H1 (cell line): ENCODE measurements around the gene FIG4. TPM values are rescaled to one million over a fixed set of nuclear protein-coding genes. Genes with fewer than 3 reads are reported as not detected.

Source experiments
- CTCF ChIA-PET: fragments of 300-600 bp; sonication (Branson Sonifier 250); formaldehyde crosslinking; loops from one replicate; lab custom pipeline; 2021; ENCODE audit not compliant: partially characterized antibody; lab: Charles Lee
- POLR2A ChIA-PET: fragments of 300-600 bp; sonication (Branson Sonifier 250); formaldehyde crosslinking; loops from one replicate; lab custom pipeline; 2021; ENCODE audit warnings: inconsistent platforms; ENCODE audit not compliant: partially characterized antibody; lab: Charles Lee
- DNase-seq, 2 experiments: peaks; one replicate each; pipeline versions ENCODE4 v3.0.0 to v3.0.0-alpha.2; 2010 to 2022; ENCODE audit warnings: low spot score in 2 of 2, low read depth in 1 of 2, mixed read lengths in 1 of 2
- FAIRE-seq: peaks from 2 replicates; lab custom pipeline; 2011; peaks lifted over from hg19 to GRCh38; lab: Jason Lieb, UNC
- H2AFZ ChIP-seq: 2 replicates; pipeline ENCODE4 v1.8.1; 2012; ENCODE audit warnings: low read length, inconsistent platforms
- H2AK5ac ChIP-seq: 2 replicates; pipeline ENCODE4 v1.6.1; 2013; ENCODE audit warnings: low read depth, low read length
- H2BK120ac ChIP-seq: replicated peaks from 2 replicates; pipeline ENCODE3; 2013; ENCODE audit warnings: low read depth, low read length, inconsistent platforms
- H2BK12ac ChIP-seq: 2 replicates; pipeline ENCODE4 v1.6.1; 2013; ENCODE audit warnings: low read depth, low read length
- H2BK15ac ChIP-seq: 2 replicates; pipeline ENCODE4 v1.6.1; 2013; ENCODE audit warnings: low read length
- H2BK20ac ChIP-seq: 2 replicates; pipeline ENCODE4 v1.6.1; 2013; ENCODE audit warnings: low read length
- H2BK5ac ChIP-seq: 2 replicates; pipeline ENCODE4 v1.6.1; 2013; ENCODE audit warnings: low read depth, low read length
- H3K14ac ChIP-seq: 2 replicates; pipeline ENCODE4 v1.6.1; 2013; ENCODE audit warnings: inconsistent platforms; ENCODE audit not compliant: insufficient read length
- H3K18ac ChIP-seq: 2 replicates; pipeline ENCODE4 v1.6.1; 2013; ENCODE audit warnings: low read length; ENCODE audit errors: extremely low read depth
- H3K23ac ChIP-seq: 2 replicates; pipeline ENCODE4 v1.6.1; 2013; ENCODE audit warnings: inconsistent platforms; ENCODE audit not compliant: insufficient read length
- H3K23me2 ChIP-seq: 2 replicates; pipeline ENCODE4 v1.6.1; 2013; ENCODE audit warnings: low read depth, low read length
- H3K27ac ChIP-seq: 2 replicates; pipeline ENCODE4 v1.6.1; 2011; ENCODE audit warnings: low read depth, low read length, inconsistent platforms
- H3K27me3 ChIP-seq, 4 experiments: replicated peaks in 1 of 4; 1 replicate in 1 of 4; 2 replicates in 3 of 4; pipeline versions ENCODE4 v1.6.1 to v1.8.1; 2011 to 2013; ENCODE audit warnings: low read length in 3 of 4, mild to moderate bottlenecking in 3 of 4, inconsistent platforms in 2 of 4, mixed read lengths in 2 of 4, moderate library complexity in 1 of 4; ENCODE audit not compliant: control insufficient read depth in 3 of 4, insufficient read depth in 3 of 4; ENCODE audit errors: extremely low read depth in 1 of 4
- H3K36me3 ChIP-seq, 4 experiments: 2 replicates each; pipeline versions ENCODE4 v1.6.1 to v1.8.1; 2011 to 2013; ENCODE audit warnings: mild to moderate bottlenecking in 4 of 4, low read length in 3 of 4, moderate library complexity in 2 of 4, control low read depth in 1 of 4, inconsistent platforms in 1 of 4; ENCODE audit not compliant: insufficient read depth in 4 of 4, control insufficient read depth in 2 of 4
- H3K4ac ChIP-seq: replicated peaks from 2 replicates; pipeline ENCODE3; 2013; ENCODE audit warnings: low read length, low read depth, mixed read lengths, inconsistent platforms; ENCODE audit not compliant: insufficient read length
- H3K4me1 ChIP-seq, 4 experiments: replicated peaks in 1 of 4; 1 replicate in 1 of 4; 2 replicates in 3 of 4; pipeline versions ENCODE4 v1.6.1 to v1.8.1; 2011 to 2013; ENCODE audit warnings: low read length in 3 of 4, inconsistent platforms in 2 of 4, mixed read lengths in 1 of 4; ENCODE audit not compliant: insufficient read depth in 4 of 4, control insufficient read depth in 3 of 4
- H3K4me2 ChIP-seq, 2 experiments: 2 replicates each; pipeline versions ENCODE4 v1.6.1 to v1.8.1; 2011 to 2013; ENCODE audit warnings: low read depth in 2 of 2, low read length in 2 of 2, control low read depth in 1 of 2, inconsistent platforms in 1 of 2, mild to moderate bottlenecking in 1 of 2; ENCODE audit not compliant: insufficient read depth in 1 of 2
- H3K4me3 ChIP-seq, 4 experiments: fragments of 200-600, 300-600 bp in 1 of 4; sonication (generic), shearing (Covaris generic), sonication (Bioruptor Twin) in 1 of 4; 2 replicates each; pipeline versions ENCODE4 v1.5.1 to v1.8.1; 2011 to 2016; ENCODE audit warnings: low read length in 4 of 4, low read depth in 3 of 4, control low read depth in 2 of 4, inconsistent platforms in 2 of 4, mild to moderate bottlenecking in 2 of 4, mixed read lengths in 1 of 4, moderate library complexity in 1 of 4; ENCODE audit not compliant: insufficient read depth in 2 of 4; ENCODE audit errors: extremely low read depth in 1 of 4
- H3K56ac ChIP-seq: replicated peaks from 2 replicates; pipeline ENCODE3; 2013; ENCODE audit warnings: low read depth, mild to moderate bottlenecking, mixed read lengths, low read length, inconsistent platforms; ENCODE audit not compliant: insufficient read length
- H3K79me1 ChIP-seq: 2 replicates; pipeline ENCODE4 v1.6.1; 2013; ENCODE audit warnings: low read depth, low read length, control low read depth
- H3K79me2 ChIP-seq, 2 experiments: 2 replicates each; pipeline versions ENCODE4 v1.6.1 to v1.8.1; 2012 to 2013; ENCODE audit warnings: low read length in 2 of 2, mild to moderate bottlenecking in 2 of 2, inconsistent platforms in 1 of 2; ENCODE audit not compliant: insufficient read depth in 2 of 2, control insufficient read depth in 1 of 2
- H3K9ac ChIP-seq, 4 experiments: replicated peaks in 1 of 4; 1 replicate in 1 of 4; 2 replicates in 3 of 4; pipeline versions ENCODE4 v1.6.1 to v1.8.1; 2011 to 2013; ENCODE audit warnings: low read depth in 3 of 4, low read length in 3 of 4, control low read depth in 2 of 4, mild to moderate bottlenecking in 2 of 4, moderate library complexity in 2 of 4, inconsistent platforms in 1 of 4; ENCODE audit errors: extremely low read depth in 1 of 4
- H3K9me3 ChIP-seq, 2 experiments: 2 replicates each; pipeline versions ENCODE4 v1.6.1 to v1.8.1; 2012 to 2013; ENCODE audit warnings: mild to moderate bottlenecking in 2 of 2, moderate library complexity in 2 of 2, control low read depth in 1 of 2, inconsistent platforms in 1 of 2, low read depth in 1 of 2, low read length in 1 of 2, mixed read lengths in 1 of 2; ENCODE audit not compliant: insufficient read depth in 2 of 2
- H4K20me1 ChIP-seq, 2 experiments: replicated peaks in 1 of 2; 2 replicates each; pipeline versions ENCODE3 to v1.8.1; 2011 to 2013; ENCODE audit warnings: inconsistent platforms in 2 of 2, low read length in 2 of 2, mild to moderate bottlenecking in 1 of 2; ENCODE audit not compliant: insufficient read depth in 2 of 2, control insufficient read depth in 1 of 2
- H4K5ac ChIP-seq: 2 replicates; pipeline ENCODE4 v1.6.1; 2013; ENCODE audit warnings: low read length, low read depth, mixed read lengths, inconsistent platforms; ENCODE audit not compliant: insufficient read length
- H4K8ac ChIP-seq: 2 replicates; pipeline ENCODE4 v1.8.0; 2013; ENCODE audit warnings: mild to moderate bottlenecking, moderate library complexity, low read length, inconsistent platforms; ENCODE audit not compliant: insufficient read depth; ENCODE audit errors: extremely low read depth
- H4K91ac ChIP-seq: replicated peaks from 2 replicates; pipeline ENCODE3; 2013; ENCODE audit warnings: low read length, mixed read lengths, inconsistent platforms; ENCODE audit not compliant: insufficient read length
- GABPA ChIP-seq: IDR thresholded peaks from 2 replicates; pipeline ENCODE4 v1.6.1; 2011; ENCODE audit warnings: mild to moderate bottlenecking, low read length, moderate library complexity, borderline replicate concordance; ENCODE audit not compliant: insufficient read depth
- NANOG ChIP-seq: IDR thresholded peaks from 2 replicates; pipeline ENCODE4 v1.6.1; 2011; ENCODE audit warnings: low read length, low read depth, mild to moderate bottlenecking, inconsistent platforms; ENCODE audit not compliant: insufficient read depth, poor library complexity, severe bottlenecking
- POLR2A ChIP-seq, 2 experiments: IDR thresholded peaks; 1 replicate in 1 of 2; 2 replicates in 1 of 2; pipeline ENCODE4 v1.6.1; 2011; ENCODE audit warnings: low read depth in 2 of 2, low read length in 2 of 2, mild to moderate bottlenecking in 2 of 2; ENCODE audit errors: control extremely low read depth in 1 of 2
- SAP30 ChIP-seq: fragments of 300-600 bp; sonication (generic); IDR thresholded peaks from 2 replicates; pipeline ENCODE4 v1.7.1; 2012; ENCODE audit warnings: low read length, moderate library complexity, mild to moderate bottlenecking, inconsistent platforms; ENCODE audit not compliant: insufficient read depth, insufficient replicate concordance
- SP2 ChIP-seq: IDR thresholded peaks from 2 replicates; pipeline ENCODE4 v1.6.1; 2012; ENCODE audit warnings: mild to moderate bottlenecking, low read length, inconsistent platforms
- TBP ChIP-seq: IDR thresholded peaks from 2 replicates; pipeline ENCODE4 v1.6.1; 2011; ENCODE audit warnings: low read depth, low read length, improper control_type of control experiment
- WGBS, 2 experiments: shearing (Covaris generic) in 1 of 2; methylation state at CpG; one replicate each; pipeline versions ENCODE4 v1.1.6 to v1.1.7; 2013 to 2015; ENCODE audit warnings: low lambda C conversion rate in 2 of 2, mixed read lengths in 2 of 2, inconsistent platforms in 1 of 2, low coverage in 1 of 2, missing lambda C conversion rate in 1 of 2; ENCODE audit not compliant: insufficient replicate concordance in 2 of 2, insufficient coverage in 1 of 2, insufficient read length in 1 of 2; ENCODE audit errors: extremely low coverage in 1 of 2, missing lambda C conversion rate in 1 of 2; 5-methylcytosine and 5-hydroxymethylcytosine counted together
- polyA plus RNA-seq, 7 experiments: library from polyadenylated mRNA; depleted of rRNA in 3 of 7; stranded (reverse) in 5 of 7; unstranded in 2 of 7; fragments of >200 nt in 5 of 7; fragments of 200-250 nt in 2 of 7; gene quantifications; 1 replicate in 5 of 7; 2 replicates in 1 of 7; 4 replicates in 1 of 7; pipeline versions ENCODE4 v1.2.1 to v1.2.3, GENCODE V29; 2011 to 2013; ENCODE audit warnings: missing spikeins in 2 of 7, mixed read lengths in 2 of 7
- total RNA-seq: library from RNA; stranded (reverse); fragmentation: NEBNext Ultra II Directional; extraction: Animal tissue kit (Norgen Biotek cat#: 25700); gene quantifications from 2 replicates; pipeline ENCODE4 v1.2.1, GENCODE V29; 2021

The FIG4 gene
- total and polyA plus RNA-seq, 2 of the 8 experiments (the other 6 are each of a cell fraction or from before 2014, with no cell fraction given): 11.8 to 21.9 TPM

DNA sequence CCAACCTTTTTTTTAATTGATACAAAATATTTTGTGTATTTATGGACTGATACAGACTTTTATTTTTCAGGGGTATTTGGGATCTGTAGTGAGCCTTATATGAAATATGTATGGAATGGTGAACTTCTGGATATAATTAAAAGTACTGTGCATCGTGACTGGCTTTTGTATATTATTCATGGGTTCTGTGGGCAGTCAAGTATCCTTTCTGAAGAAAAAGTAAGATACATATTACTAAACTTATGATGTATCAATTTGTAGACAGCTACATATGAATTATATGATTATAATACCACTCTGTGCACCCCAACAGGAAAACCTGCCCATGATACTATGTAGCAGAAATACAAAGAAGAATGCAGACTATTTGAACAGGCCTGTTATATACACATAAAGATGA, 47.2 kb downstream of the FIG4 start:
- H2AK5ac ChIP-seq: no peak overlapping the region
- no peaks in the 10 kb centered on the region; a peak in 2 of 8 replicates for H3K36me3 ChIP-seq
- no peak overlapping the region for H3K4me3 ChIP-seq
- peaks cover 4 to 16% (median 12%) of the 10 kb centered on the region in 4 experiments; a peak in 6 of 7 replicates for H3K4me1 ChIP-seq
- H3K9me3 ChIP-seq: no peaks in the 10 kb centered on the region
- H2BK5ac ChIP-seq: no peak overlapping the region
- no peak overlapping the region for H2AFZ ChIP-seq
- H3K79me2 ChIP-seq: no peaks in the 10 kb centered on the region
- H3K27me3 ChIP-seq: peaks cover 0 to 1% (median 0%) of the 10 kb centered on the region in 4 experiments; a peak in 1 of 7 replicates
- CTCF ChIA-PET: interaction anchor here (1.2 kb wide), 1 partner anchor 301 kb away, joined by 5 read pairs; no protein-coding TSS in a partner anchor
- no peak overlapping the region for H4K5ac ChIP-seq
- H2BK12ac ChIP-seq: no peak overlapping the region
- H3K14ac ChIP-seq: no peak overlapping the region
- no peak overlapping the region for H4K8ac ChIP-seq
- H3K4ac ChIP-seq: no peak overlapping the region
- H4K20me1 ChIP-seq: no peaks in the 10 kb centered on the region
- H3K23me2 ChIP-seq: no peaks in the 10 kb centered on the region
- no peak for FAIRE-seq
- no peak for TF ChIP-seq TBP
- TF ChIP-seq SP2: no peak
- no peak for TF ChIP-seq GABPA
- no peak for TF ChIP-seq SAP30
- no peak for TF ChIP-seq NANOG
- TF ChIP-seq POLR2A (IDR thresholded peaks at IDR 0.05; ENCODE audit: control extremely low read depth in 1 of 2, low read depth in 2 of 2, low read length in 2 of 2): no peak
- H3K9ac ChIP-seq: no peak overlapping the region
- H3K23ac ChIP-seq: no peak overlapping the region
- H3K27ac ChIP-seq: no peak overlapping the region
- no peak overlapping the region for H2BK20ac ChIP-seq
- no peak overlapping the region for H3K56ac ChIP-seq
- no peak overlapping the region for H3K18ac ChIP-seq
- no peak overlapping the region for H2BK15ac ChIP-seq
- no peak overlapping the region for H4K91ac ChIP-seq
- POLR2A ChIA-PET: no interaction called here
- WGBS, 2 experiments: 87% methylated on average over 1 of the region's 1 CpG; no CpG with 5 or more reads in 1 of the 2 experiments
- no peak for DNase-seq
- H3K79me1 ChIP-seq: no peaks in the 10 kb centered on the region
- no peak overlapping the region for H2BK120ac ChIP-seq
- H3K4me2 ChIP-seq: no peak overlapping the region
